ENCODE results near the gene MAS1. TPM values are rescaled to one million over a fixed set of nuclear protein-coding genes. Genes with fewer than 3 reads are reported as not detected.

Gene MAS1
- total and polyA plus RNA-seq, 9 of the 15 experiments (the other 6 are each of a cell fraction or from before 2014, with no cell fraction given): not detected

DNA sequence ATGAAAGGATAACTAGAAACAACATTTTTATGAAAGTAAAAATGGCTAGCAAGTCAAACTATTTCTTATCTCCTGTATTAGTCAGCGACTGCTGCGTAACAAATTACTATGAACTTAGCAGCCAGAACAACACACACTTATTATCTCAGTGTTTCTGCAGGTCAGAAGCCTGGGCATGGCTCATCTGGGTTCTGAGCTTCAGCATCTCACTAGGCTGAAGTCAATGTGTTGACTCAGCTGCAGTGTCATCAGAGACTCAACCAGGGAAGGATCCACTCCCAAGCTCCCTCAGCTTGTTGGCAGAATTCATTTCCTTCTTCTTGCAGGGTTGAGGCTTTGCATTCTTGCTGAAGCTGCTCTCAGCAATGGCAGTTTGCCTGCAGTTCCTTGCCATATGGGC lies 44.8 kb downstream of the MAS1 start (continued):
- TF ChIP-seq CHD1 (IDR thresholded peaks at IDR 0.05; ENCODE audit: low read length) (no peak), SAFB (IDR thresholded peaks at IDR 0.05; ENCODE audit: borderline replicate concordance, low read depth, low read length) (no peak), KAT8 (IDR thresholded peaks at IDR 0.05; ENCODE audit: low read depth) (no peak), GTF2A2 (tag; IDR thresholded peaks at IDR 0.05) (no peak), MCM5 (IDR thresholded peaks at IDR 0.05; ENCODE audit: low read depth) (no peak), SMARCC2 (IDR thresholded peaks at IDR 0.05; ENCODE audit: low read depth) (no peak)

GRCh38 chr6:159939591-159940016 lies 48.8 kb downstream of the MAS1 start:
- Histone ChIP-seq H3K36me3 (ENCODE audit: control insufficient read depth, insufficient read depth, low read length) (no peaks in the 10 kb centered on the region), H3K27ac (ENCODE audit: extremely low read depth, low read depth, low read length) (no peak overlapping the region), H4K20me1 (replicated peaks; ENCODE audit: control insufficient read depth, insufficient read depth, low read length) (no peaks in the 10 kb centered on the region), H3K9me3 (replicated peaks; ENCODE audit: control insufficient read depth, insufficient read depth, low read depth, low read length) (peaks cover 6% of the 10 kb centered on the region), H3K4me1 (replicated peaks in 1 of 2; ENCODE audit: control insufficient read depth in 2 of 2, insufficient read depth in 2 of 2, low read length in 2 of 2) (no peaks in the 10 kb centered on the region; a peak in 1 of 5 replicates), H3K9me1 (ENCODE audit: control insufficient read depth, insufficient read depth, low read length) (no peaks in the 10 kb centered on the region), H3K9ac (ENCODE audit: insufficient read depth in 1 of 2, low read depth in 2 of 2, low read length in 2 of 2) (no peak overlapping the region), H3K4me3 (no peak overlapping the region), H3K27me3 (ENCODE audit: control insufficient read depth in 2 of 2, insufficient read depth in 2 of 2, low read length in 2 of 2) (peaks cover 13 to 25% of the 10 kb centered on the region in 2 experiments; a peak in 4 of 5 replicates), H3K4me2 (ENCODE audit: insufficient read depth, low read length) (no peak overlapping the region), H2AFZ (ENCODE audit: low read depth, low read length) (no peak overlapping the region), H3K79me2 (ENCODE audit: control insufficient read depth, insufficient read depth, low read length) (no peaks in the 10 kb centered on the region)
- no TSS peak for BruUV-seq (replicated peaks)
- WGBS (ENCODE audit: insufficient coverage, low coverage, missing lambda C conversion rate): 11% methylated on average over 6 of the region's 6 CpGs
- DNase-seq (ENCODE audit: extremely low read depth in 1 of 4, low spot score in 3 of 4): no peak
- TF ChIP-seq RBM22 (IDR thresholded peaks at IDR 0.05; ENCODE audit: low read depth, low read length, poor library complexity, severe bottlenecking) (no peak), NCOR1 (IDR thresholded peaks at IDR 0.05) (no peak), TAF1 (IDR thresholded peaks at IDR 0.05; ENCODE audit: control insufficient read depth, extremely low read depth, insufficient read depth, low read length, severe bottlenecking) (no peak), FOXJ2 (tag; IDR thresholded peaks at IDR 0.05) (peak; percentile 50; the same call in 1 of the 2 replicates), DLX4 (CRISPR knock-in tag; IDR thresholded peaks at IDR 0.05) (no peak)
- TF ChIP-seq, protein P1, sequence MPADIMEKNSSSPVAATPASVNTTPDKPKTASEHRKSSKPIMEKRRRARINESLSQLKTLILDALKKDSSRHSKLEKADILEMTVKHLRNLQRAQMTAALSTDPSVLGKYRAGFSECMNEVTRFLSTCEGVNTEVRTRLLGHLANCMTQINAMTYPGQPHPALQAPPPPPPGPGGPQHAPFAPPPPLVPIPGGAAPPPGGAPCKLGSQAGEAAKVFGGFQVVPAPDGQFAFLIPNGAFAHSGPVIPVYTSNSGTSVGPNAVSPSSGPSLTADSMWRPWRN (IDR thresholded peaks at IDR 0.05; ENCODE audit: low read depth): no peak
- intact Hi-C loops (cut with micrococcal nuclease) (no loop called here), in situ Hi-C loops (cut with MboI) (no loop called here)
- ATAC-seq: no peak; the same call in 2 of the 3 replicates
- FAIRE-seq: no peak
- CTCF ChIA-PET (ENCODE audit: low intra/inter-chr PET ratio): no interaction called here
- POLR2A ChIA-PET: interaction anchor here (0.6 to 0.7 kb wide), 2 partner anchors 11 to 114 kb away, joined by 3 read pairs; no protein-coding TSS in a partner anchor

Other genes starting within 250 kb of the MAS1 start
Only the 7 nearest of the 8 such genes appear.
- 87.0 and 95.0 TPM in 2 replicates for gene SOD2, start 197.7 kb upstream of the MAS1 start, total RNA-seq (2014; rRNA removed)
- gene SOD2, start 197.7 kb upstream of the MAS1 start, total RNA-seq (2014; rRNA removed; fragmentation: Illumina TruSeq; extraction: Trizol): 120 and 127 TPM in 2 replicates
- 113 and 115 TPM in 2 replicates for gene SOD2, start 197.7 kb upstream of the MAS1 start, total RNA-seq (2015; rRNA removed; fragmentation: Illumina TruSeq; extraction: Trizol)
- gene SOD2, start 197.7 kb upstream of the MAS1 start, total RNA-seq (2021): 140 and 147 TPM in 2 replicates
- 95.8 and 116 TPM in 2 replicates for gene SOD2, start 197.7 kb upstream of the MAS1 start, polyA plus RNA-seq (2011; rRNA removed)
- gene SOD2, start 197.7 kb upstream of the MAS1 start, polyA plus RNA-seq (2014; fragmentation: Illumina TruSeq; extraction: Trizol): 113 and 115 TPM in 2 replicates
- gene SOD2, start 197.7 kb upstream of the MAS1 start, polyA plus RNA-seq (2014; fragmentation: Nextera tagmentation; extraction: Ambion mirVana): 10 to 100 TPM; 39.8 to 58.3 TPM
- 86.6 and 111 TPM in 2 replicates for gene SOD2, start 197.7 kb upstream of the MAS1 start, polyA plus RNA-seq (2014; rRNA removed)
- gene WTAP, start 163.5 kb upstream of the MAS1 start, total RNA-seq (2014; rRNA removed): 84.3 and 86.0 TPM in 2 replicates
- gene WTAP, start 163.5 kb upstream of the MAS1 start, total RNA-seq (2014; rRNA removed; fragmentation: Illumina TruSeq; extraction: Trizol): 110 and 124 TPM in 2 replicates
- gene WTAP, start 163.5 kb upstream of the MAS1 start, total RNA-seq (2015; rRNA removed; fragmentation: Illumina TruSeq; extraction: Trizol): 117 and 123 TPM in 2 replicates
- gene WTAP, start 163.5 kb upstream of the MAS1 start, total RNA-seq (2021): 105 and 110 TPM in 2 replicates
- 34.7 and 52.4 TPM in 2 replicates for gene WTAP, start 163.5 kb upstream of the MAS1 start, polyA plus RNA-seq (2011; rRNA removed)
- gene WTAP, start 163.5 kb upstream of the MAS1 start, polyA plus RNA-seq (2014; fragmentation: Illumina TruSeq; extraction: Trizol): 143 and 156 TPM in 2 replicates
- gene WTAP, start 163.5 kb upstream of the MAS1 start, polyA plus RNA-seq (2014; fragmentation: Nextera tagmentation; extraction: Ambion mirVana): 100 to 1,000 TPM in 1 of 2 experiments, 10 to 100 TPM in 1; 73.9 to 115 TPM
- gene WTAP, start 163.5 kb upstream of the MAS1 start, polyA plus RNA-seq (2014; rRNA removed): 83.8 and 91.3 TPM in 2 replicates
- gene ACAT2, start 128.9 kb upstream of the MAS1 start, total RNA-seq (2014; rRNA removed): 63.0 and 74.1 TPM in 2 replicates
- gene ACAT2, start 128.9 kb upstream of the MAS1 start, total RNA-seq (2014; rRNA removed; fragmentation: Illumina TruSeq; extraction: Trizol): 151 and 166 TPM in 2 replicates
- 78.8 and 85.6 TPM in 2 replicates for gene ACAT2, start 128.9 kb upstream of the MAS1 start, total RNA-seq (2015; rRNA removed; fragmentation: Illumina TruSeq; extraction: Trizol)
- 131 and 144 TPM in 2 replicates for gene ACAT2, start 128.9 kb upstream of the MAS1 start, total RNA-seq (2021)
- gene ACAT2, start 128.9 kb upstream of the MAS1 start, polyA plus RNA-seq (2011; rRNA removed): 265 and 286 TPM in 2 replicates
- gene ACAT2, start 128.9 kb upstream of the MAS1 start, polyA plus RNA-seq (2014; fragmentation: Illumina TruSeq; extraction: Trizol): 93.8 and 98.3 TPM in 2 replicates
- gene ACAT2, start 128.9 kb upstream of the MAS1 start, polyA plus RNA-seq (2014; fragmentation: Nextera tagmentation; extraction: Ambion mirVana): 100 to 1,000 TPM; 247 to 309 TPM
- 90.9 and 94.5 TPM in 2 replicates for gene ACAT2, start 128.9 kb upstream of the MAS1 start, polyA plus RNA-seq (2014; rRNA removed)
- gene TCP1, start 101.4 kb upstream of the MAS1 start, total RNA-seq (2014; rRNA removed): 515 and 618 TPM in 2 replicates
- gene TCP1, start 101.4 kb upstream of the MAS1 start, total RNA-seq (2014; rRNA removed; fragmentation: Illumina TruSeq; extraction: Trizol): 801 and 895 TPM in 2 replicates
- gene TCP1, start 101.4 kb upstream of the MAS1 start, total RNA-seq (2015; rRNA removed; fragmentation: Illumina TruSeq; extraction: Trizol): 711 and 732 TPM in 2 replicates
- gene TCP1, start 101.4 kb upstream of the MAS1 start, total RNA-seq (2021): 627 and 658 TPM in 2 replicates
- gene TCP1, start 101.4 kb upstream of the MAS1 start, polyA plus RNA-seq (2011; rRNA removed): 276 and 332 TPM in 2 replicates
- 575 and 659 TPM in 2 replicates for gene TCP1, start 101.4 kb upstream of the MAS1 start, polyA plus RNA-seq (2014; fragmentation: Illumina TruSeq; extraction: Trizol)
- 100 to 1,000 TPM; 475 to 645 TPM for gene TCP1, start 101.4 kb upstream of the MAS1 start, polyA plus RNA-seq (2014; fragmentation: Nextera tagmentation; extraction: Ambion mirVana)
- 311 and 331 TPM in 2 replicates for gene TCP1, start 101.4 kb upstream of the MAS1 start, polyA plus RNA-seq (2014; rRNA removed)
- gene MRPL18, start 100.5 kb upstream of the MAS1 start, total RNA-seq (2014; rRNA removed): 182 and 213 TPM in 2 replicates
- gene MRPL18, start 100.5 kb upstream of the MAS1 start, total RNA-seq (2014; rRNA removed; fragmentation: Illumina TruSeq; extraction: Trizol): 176 and 177 TPM in 2 replicates
- 181 and 197 TPM in 2 replicates for gene MRPL18, start 100.5 kb upstream of the MAS1 start, total RNA-seq (2015; rRNA removed; fragmentation: Illumina TruSeq; extraction: Trizol)
- gene MRPL18, start 100.5 kb upstream of the MAS1 start, total RNA-seq (2021): 158 and 162 TPM in 2 replicates
- gene MRPL18, start 100.5 kb upstream of the MAS1 start, polyA plus RNA-seq (2011; rRNA removed): 142 and 149 TPM in 2 replicates
- 175 and 196 TPM in 2 replicates for gene MRPL18, start 100.5 kb upstream of the MAS1 start, polyA plus RNA-seq (2014; fragmentation: Illumina TruSeq; extraction: Trizol)
- 100 to 1,000 TPM; 395 to 456 TPM for gene MRPL18, start 100.5 kb upstream of the MAS1 start, polyA plus RNA-seq (2014; fragmentation: Nextera tagmentation; extraction: Ambion mirVana)
- 220 and 256 TPM in 2 replicates for gene MRPL18, start 100.5 kb upstream of the MAS1 start, polyA plus RNA-seq (2014; rRNA removed)
- gene PNLDC1, start 90.7 kb upstream of the MAS1 start, total RNA-seq (2014; rRNA removed): not detected in 2 replicates
- gene PNLDC1, start 90.7 kb upstream of the MAS1 start, total RNA-seq (2014; rRNA removed; fragmentation: Illumina TruSeq; extraction: Trizol): not detected in 2 replicates
- not detected in 2 replicates for gene PNLDC1, start 90.7 kb upstream of the MAS1 start, total RNA-seq (2015; rRNA removed; fragmentation: Illumina TruSeq; extraction: Trizol)
- not detected in 2 replicates for gene PNLDC1, start 90.7 kb upstream of the MAS1 start, total RNA-seq (2021)
- gene PNLDC1, start 90.7 kb upstream of the MAS1 start, polyA plus RNA-seq (2011; rRNA removed): not detected in 2 replicates
- gene PNLDC1, start 90.7 kb upstream of the MAS1 start, polyA plus RNA-seq (2014; fragmentation: Illumina TruSeq; extraction: Trizol): not detected in 2 replicates
- gene PNLDC1, start 90.7 kb upstream of the MAS1 start, polyA plus RNA-seq (2014; fragmentation: Nextera tagmentation; extraction: Ambion mirVana): not detected
- 0.07 and 0.12 TPM in 2 replicates for gene PNLDC1, start 90.7 kb upstream of the MAS1 start, polyA plus RNA-seq (2014; rRNA removed)
- 36.9 and 41.3 TPM in 2 replicates for gene IGF2R, start 78.1 kb downstream of the MAS1 start, total RNA-seq (2014; rRNA removed)
- 34.4 and 37.8 TPM in 2 replicates for gene IGF2R, start 78.1 kb downstream of the MAS1 start, total RNA-seq (2014; rRNA removed; fragmentation: Illumina TruSeq; extraction: Trizol)
- gene IGF2R, start 78.1 kb downstream of the MAS1 start, total RNA-seq (2015; rRNA removed; fragmentation: Illumina TruSeq; extraction: Trizol): 34.5 and 37.5 TPM in 2 replicates
- gene IGF2R, start 78.1 kb downstream of the MAS1 start, total RNA-seq (2021): 84.7 and 92.3 TPM in 2 replicates
- gene IGF2R, start 78.1 kb downstream of the MAS1 start, polyA plus RNA-seq (2011; rRNA removed): 13.2 and 16.7 TPM in 2 replicates
- 60.4 and 68.9 TPM in 2 replicates for gene IGF2R, start 78.1 kb downstream of the MAS1 start, polyA plus RNA-seq (2014; fragmentation: Illumina TruSeq; extraction: Trizol)
- gene IGF2R, start 78.1 kb downstream of the MAS1 start, polyA plus RNA-seq (2014; fragmentation: Nextera tagmentation; extraction: Ambion mirVana): 1 to 10 TPM; 3.5 to 3.6 TPM
- 30.3 and 31.0 TPM in 2 replicates for gene IGF2R, start 78.1 kb downstream of the MAS1 start, polyA plus RNA-seq (2014; rRNA removed)

All from K562 (cell line).